Ureter (tissue), 1 donor: ENCODE data around the gene AK8. TPM values are rescaled to one million over a fixed set of nuclear protein-coding genes. Genes with fewer than 3 reads are reported as not detected.
"Not testable (repeated sequence)": the region's sequence is repeated elsewhere in the genome, so short reads cannot be mapped to it uniquely, and the experiment has no call there.

ENCODE experiments used
- DNase-seq: peaks from one replicate; pipeline ENCODE4 v3.0.0-alpha.2; 2020; ENCODE audit warnings: low spot score
- total RNA-seq: library from RNA; stranded (reverse); gene quantifications from one replicate; pipeline ENCODE4 v1.2.4, GENCODE V29; 2023
- donor health status: DM: yes; HTN: yes; CAD: no.

The AK8 gene
- total RNA-seq, 1 donor from 2014 or later: 1.7 TPM

DNA sequence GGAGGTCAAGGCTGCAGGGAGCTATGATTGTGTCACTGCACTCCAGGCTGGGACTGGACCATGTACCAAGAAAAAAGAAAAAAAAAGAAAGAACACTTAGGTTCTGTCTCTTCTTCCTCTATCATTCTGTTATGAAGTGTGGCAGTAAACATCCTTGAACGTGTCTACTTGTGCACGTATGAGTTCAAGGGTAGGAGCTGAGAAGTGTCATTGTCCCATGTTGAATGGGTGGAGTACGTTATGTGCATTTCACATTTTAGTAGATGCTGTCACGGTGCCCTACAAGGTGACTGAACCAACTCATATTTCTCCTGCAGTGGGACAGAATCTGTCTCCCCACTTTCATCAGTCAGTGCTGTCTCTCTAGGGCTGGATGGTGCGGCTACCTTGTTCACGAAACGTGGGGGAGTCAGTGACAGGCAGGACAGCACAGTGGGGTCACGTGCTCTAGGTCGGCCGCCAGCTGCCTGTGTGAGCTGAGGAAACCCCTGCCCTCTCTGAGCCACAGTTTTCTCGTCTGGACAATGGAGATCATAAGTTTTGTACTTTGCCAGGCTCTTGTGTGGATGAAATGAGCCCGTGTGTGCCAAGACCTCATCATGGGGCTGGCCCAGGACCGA, 160.6 kb downstream of the AK8 start:
- DNase-seq: no peak

DNA sequence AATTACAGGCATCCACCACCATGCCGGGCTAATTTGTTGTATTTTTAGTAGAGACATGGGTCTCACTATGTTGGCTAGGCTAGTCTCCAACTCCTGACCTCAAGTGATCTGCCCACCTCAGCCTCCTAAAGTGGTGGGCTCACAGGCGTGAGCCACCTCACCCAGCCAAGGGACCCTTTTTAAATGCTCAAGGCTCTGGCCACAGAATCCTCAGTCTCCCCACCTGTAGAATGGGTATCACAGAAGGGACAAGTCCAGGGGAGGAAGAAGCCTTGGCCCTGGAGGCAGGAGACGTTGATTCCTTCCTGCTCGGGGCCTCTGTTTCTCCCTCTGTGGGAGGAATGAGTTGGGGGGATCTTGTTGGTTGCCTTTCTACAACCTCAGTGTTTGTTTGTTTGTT, 162.1 kb downstream of the AK8 start:
- no peak for DNase-seq

DNA sequence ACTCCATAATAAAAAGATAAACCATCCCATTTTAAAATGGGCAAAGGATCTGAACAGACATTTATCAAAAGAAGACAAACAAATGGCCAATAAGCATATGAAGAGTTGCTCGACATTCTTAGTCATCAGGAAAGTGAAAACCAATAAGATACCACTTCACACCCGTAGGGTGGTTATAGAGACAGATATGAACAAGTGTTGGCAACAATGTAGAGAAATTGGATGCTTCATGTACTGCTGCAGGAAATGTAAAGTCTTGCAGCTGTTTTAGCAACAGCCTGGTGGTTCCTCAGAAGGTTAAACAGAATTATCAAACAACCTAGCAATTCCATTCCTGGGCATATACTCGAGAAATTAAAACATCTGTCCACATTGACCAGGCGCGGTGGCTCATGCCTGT, 165.3 kb downstream of the AK8 start:
- no peak for DNase-seq

- DNase-seq: no peak
These were observed 166.2 kb downstream of the AK8 start for GRCh38 chr9:132711846-132712245.

DNA sequence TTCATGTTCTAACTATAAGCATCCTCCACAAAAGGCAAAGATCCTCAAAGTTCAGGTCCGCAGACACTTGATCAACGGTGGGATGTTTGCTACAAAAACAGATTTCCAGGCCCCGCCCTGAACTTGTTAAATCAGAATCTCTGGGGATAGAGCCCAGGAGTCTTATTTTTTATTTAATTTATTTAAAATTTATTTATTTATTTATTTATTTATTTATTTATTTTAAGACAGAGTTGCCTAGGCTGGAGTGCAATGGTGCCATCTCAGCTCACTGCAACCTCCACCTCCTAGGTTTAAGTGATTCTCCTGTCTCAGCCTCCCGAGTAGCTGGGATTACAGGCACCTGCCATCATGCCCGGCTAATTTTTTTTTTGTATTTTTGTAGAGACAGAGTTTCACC, 166.9 kb downstream of the AK8 start:
- not testable (repeated sequence) for DNase-seq

DNA sequence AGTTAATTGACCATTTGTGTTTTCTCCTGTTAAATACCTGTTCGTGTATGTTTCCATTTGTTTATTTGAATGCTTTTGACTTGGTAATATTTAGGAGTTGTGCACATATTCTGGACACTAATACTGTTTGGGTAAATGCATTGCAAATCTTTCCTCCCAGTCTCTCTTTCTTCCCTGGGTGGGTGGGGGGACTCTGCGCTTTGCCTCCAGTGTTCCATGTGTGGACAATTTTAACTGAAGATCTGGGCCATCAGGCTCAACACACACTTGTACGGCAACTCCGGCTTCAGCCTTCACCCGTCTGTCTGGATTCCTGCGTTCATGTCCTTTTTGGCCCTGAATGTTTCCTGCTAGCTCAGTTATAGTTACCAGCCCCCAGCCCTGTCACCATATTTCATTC, 167.8 kb downstream of the AK8 start:
- no peak for DNase-seq

- no peak for DNase-seq
These were observed 169.2 kb downstream of the AK8 start for GRCh38 chr9:132708769-132709430.

GRCh38 chr9:132708239-132708638, 169.8 kb downstream of the AK8 start:
- DNase-seq: no peak

DNA sequence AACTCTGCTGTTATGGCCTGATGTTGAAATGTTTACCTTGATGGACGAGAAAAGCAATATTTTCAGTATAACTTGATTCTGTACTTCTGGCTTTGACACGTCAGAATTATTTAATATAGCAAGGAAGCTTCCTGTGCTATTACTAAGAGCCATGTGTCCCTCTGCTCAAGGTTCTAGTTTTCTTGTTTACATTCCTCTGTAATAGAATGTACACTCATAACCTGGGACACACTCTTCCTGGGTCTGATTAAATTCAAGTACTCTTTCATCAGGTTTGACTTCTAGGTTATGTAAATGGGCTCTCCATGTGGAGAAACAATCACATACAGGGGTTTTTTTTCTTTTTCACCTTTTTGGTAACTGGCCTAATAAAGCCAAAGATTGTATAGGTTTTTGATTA, 174.7 kb downstream of the AK8 start:
- no peak for DNase-seq

- DNase-seq: no peak
These were observed 175.8 kb downstream of the AK8 start for GRCh38 chr9:132702254-132702653.

DNA sequence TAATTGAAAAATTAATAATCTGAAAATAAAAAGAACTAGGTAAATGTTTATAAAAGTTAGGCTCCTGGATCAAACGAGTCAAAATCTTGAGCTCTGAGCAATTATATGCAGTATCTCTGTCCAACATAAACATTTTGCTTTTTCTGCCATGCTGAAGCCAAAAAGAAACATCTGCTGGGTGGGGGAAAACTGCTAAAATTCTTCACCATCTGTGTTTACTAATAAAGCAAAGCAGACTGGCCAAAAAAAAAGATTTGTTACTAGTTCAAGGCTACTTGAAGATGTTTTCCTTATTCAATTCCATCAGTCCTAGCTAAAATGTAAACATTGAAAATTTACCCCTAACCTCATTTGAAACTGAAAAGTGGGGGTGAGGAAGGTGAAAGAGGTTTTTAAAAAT, 178.1 kb downstream of the AK8 start:
- DNase-seq: no peak

DNA sequence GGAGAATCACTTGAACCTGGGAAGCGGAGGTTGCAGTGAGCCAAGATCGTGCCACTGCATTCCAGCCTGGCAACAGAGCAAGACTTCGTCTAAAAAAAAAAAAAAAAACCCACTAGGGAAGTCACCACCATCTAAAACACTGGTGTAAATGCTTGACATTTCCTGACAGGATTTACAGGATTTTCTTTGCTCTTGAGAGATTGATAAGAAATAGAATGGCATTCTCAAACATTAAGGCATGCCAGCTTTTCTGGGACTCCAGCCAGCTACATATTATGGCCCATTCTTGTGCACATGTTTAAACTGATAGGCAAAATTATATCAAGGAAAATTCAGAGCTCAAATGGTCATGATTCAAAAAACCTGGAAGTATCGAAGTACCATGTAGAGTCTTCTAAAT, 179.1 kb downstream of the AK8 start:
- DNase-seq: peak; percentile 52

DNA sequence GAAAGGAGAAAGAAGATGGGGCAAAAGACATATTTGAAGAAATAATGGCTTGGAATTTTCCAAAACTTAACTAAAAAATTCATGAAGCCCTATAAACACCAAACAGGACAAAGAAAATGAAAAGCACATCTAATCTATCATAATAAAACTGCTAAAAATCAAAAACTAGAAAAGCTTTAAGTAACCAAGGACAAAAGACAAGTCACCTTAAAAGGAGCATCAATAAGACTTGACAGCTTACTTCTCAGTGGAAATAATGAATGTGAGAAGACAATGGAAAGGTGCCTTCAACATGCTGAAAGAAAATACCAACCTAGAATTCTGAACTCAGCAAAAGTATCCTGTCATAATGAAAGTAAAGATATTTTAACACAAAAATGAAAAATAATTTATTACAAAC, 180.9 kb downstream of the AK8 start:
- no peak for DNase-seq

- no peak for DNase-seq
These were observed 183.9 kb downstream of the AK8 start for GRCh38 chr9:132694144-132694543.

DNA sequence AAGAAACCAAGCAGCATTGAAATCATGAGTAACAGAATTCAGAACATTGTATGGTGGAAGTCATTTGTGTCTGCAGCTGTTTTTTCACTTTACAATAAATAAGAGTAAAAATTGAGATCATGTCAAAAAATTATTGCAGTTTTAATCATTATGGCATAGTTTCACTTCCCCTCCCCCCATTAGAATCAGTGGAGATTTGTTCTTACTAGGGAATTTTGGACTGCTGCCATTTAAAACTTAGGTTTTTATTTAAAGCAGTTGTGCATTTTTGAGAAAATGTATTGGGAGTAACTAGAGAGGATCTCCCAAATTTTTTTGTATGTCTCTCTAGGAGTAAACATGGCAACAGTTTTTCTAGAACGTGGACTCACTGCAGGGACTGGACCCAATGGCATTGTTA, 187.4 kb downstream of the AK8 start:
- DNase-seq: no peak

DNA sequence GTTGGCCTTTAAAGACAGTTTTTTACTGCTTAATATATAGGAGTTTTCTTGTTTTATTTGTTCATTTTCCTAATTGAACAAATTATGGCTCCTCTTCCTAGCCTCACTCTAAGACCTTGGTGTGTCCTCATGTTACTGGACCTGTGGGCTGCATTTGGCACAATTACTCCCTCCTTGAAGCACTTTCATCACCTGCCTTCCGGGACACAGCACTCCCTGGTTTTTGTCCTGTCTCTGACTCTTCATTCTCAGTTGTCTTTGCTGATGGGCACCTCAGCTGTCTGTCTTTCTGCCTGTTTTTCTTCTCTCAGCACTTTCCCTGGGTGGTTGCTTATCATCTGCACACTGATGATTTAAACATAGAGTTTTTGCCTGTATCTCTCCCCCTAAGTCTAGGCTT, 194.2 kb downstream of the AK8 start:
- DNase-seq: no peak

DNA sequence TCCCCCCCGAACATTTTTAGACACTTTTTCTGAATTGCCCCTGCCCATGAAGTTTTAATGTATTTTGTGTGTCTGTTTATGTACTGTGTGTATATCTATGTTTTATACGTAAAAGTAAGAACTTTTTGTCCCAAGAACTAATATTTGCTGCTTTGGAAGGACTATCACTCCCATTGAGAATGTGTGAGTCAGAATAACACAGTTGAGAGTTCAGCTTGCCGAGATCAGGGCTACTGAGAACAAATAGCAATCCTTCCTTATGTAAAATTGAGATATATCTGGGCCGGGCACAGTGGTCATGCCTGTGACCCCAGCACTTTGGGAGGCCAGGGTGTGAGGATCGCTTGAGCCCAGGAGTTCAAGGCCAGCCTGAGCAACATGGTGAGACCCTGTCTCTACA, 196.5 kb downstream of the AK8 start:
- DNase-seq: no peak

- DNase-seq: no peak
These were observed 198.0 kb downstream of the AK8 start for GRCh38 chr9:132679946-132680625.

- no peak for DNase-seq
These were observed 200.1 kb downstream of the AK8 start for GRCh38 chr9:132677976-132678375.
